NCI-H1417 (cell line): Measurements from ENCODE around the gene MAGEA9.
"Not testable (repeated sequence)": the region's sequence is repeated elsewhere in the genome, so short reads cannot be mapped to it uniquely, and the experiment has no call there.

Experiments
- DNase-seq, 3 experiments: peaks; one replicate each; lab custom pipeline; 2025; lab: John Stamatoyannopoulos, UW

MAGEA9 gene, protein sequence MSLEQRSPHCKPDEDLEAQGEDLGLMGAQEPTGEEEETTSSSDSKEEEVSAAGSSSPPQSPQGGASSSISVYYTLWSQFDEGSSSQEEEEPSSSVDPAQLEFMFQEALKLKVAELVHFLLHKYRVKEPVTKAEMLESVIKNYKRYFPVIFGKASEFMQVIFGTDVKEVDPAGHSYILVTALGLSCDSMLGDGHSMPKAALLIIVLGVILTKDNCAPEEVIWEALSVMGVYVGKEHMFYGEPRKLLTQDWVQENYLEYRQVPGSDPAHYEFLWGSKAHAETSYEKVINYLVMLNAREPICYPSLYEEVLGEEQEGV

DNA sequence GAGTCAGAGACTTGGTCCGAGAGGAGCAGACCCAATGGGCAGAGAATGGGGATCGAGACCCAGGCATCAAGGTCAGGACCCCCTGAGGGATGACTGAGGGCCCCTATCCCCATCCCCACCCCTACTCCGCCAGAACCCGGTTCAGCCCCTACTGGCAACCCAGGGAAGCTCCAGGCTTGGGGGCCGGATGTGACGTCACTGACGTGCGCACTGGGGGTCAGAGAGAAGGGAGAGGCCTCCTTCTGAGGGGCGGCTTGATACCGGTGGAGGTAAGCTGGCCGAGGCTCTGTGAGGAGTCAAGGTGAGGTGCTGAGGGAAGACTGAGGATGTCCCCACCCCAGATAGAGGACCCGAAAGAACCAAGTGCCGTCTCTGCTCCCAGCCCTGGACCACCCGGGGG is at the start of gene MAGEA9:
Gene MAGEA9 (plus strand): TSS at position 204 of the 400 bp plus-strand sequence. CDS start 4,281 bp downstream, outside the sequence.
- DNase-seq, result not testable (repeated sequence)

DNA sequence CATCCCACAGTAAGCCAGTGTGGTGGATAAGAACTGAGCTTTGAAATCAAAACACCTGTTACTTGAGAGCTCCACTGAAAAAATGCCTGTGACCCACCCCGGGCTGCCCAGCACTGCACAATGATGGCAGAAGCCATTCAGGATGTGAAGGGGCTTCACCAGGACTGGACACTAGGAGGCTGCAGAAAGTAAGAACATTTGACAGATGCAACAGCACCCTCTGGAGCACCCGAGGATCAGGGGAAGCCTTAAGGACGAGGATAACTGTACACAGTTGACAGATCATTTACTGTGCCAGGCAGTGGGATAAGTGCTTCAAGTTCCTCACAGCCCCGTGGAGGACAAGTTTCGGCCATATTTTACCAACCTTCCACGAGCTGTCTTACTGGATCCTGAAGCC is 39.5 kb upstream of the MAGEA9 start:
- not testable (repeated sequence) for DNase-seq

DNA sequence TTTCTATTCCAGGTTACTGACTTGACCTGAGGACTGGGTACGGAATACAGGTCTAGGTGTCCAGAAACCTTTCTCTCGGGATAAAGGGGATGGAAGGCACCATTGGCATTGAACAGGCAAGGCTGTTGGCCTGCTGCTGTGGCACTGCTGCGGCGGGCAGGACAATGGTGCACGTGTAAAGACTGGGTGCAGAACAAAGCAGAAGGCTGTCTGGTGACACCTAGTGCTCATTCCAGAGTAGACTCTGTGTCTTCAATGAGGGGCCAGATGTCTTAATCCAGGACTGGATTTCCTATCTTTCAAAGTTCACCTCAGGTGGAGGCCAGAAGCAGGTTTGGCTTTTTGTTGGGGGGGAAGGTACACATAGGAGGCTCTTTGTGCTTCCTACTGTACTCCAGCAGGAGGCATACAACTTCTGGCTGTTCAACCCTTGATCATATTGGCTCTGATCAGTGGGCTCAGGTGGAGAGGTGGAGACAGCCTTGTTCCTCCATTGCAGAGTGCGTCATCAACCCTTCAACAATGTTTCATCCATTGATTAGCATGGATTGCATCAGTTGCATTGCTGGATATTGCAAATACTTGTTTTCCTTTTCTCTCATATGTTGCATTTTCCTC is 35.2 kb upstream of the MAGEA9 start:
- DNase-seq, result not testable (repeated sequence)

DNA sequence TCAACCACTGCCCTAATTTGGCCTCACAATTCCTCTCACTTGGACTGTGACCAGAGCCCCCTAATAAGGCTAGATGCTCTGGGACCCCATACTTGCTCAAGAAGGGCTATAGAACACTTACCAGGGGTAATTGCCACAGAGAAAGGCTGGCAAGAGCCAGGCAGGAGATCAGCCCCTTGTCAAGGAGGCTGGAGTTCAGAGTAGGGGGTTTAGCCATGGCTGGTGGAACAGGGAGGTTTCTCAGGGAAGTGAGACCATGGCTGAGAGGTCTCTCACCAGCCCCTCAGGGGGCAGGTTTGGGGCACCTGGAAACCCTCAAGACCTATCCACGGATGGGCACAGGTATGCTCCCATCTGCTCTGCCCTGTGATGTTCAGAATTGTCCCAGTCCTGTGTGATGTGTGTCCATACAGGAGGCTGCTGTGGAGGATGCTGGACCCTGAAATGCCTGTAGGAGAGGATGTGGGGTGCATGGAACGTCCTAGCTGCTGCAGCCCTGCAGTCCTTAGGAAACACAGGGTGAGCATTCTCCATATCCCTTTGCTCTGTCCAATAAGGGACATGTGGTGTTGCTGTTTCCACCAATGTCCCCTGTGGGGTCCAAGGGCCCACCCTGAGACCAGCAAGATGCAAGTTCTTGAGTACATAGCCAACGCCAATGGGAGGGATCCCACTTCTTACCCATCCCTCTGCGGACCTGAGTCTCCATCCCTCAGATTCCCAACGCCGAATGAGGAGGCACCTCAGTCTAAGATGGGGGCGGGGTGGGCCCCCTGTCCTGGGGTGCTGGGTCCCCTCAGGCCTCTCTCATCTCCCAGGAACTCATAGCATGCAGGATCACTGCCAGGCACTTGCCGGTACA is 24.3 kb upstream of the MAGEA9 start:
- no peak for DNase-seq

DNA sequence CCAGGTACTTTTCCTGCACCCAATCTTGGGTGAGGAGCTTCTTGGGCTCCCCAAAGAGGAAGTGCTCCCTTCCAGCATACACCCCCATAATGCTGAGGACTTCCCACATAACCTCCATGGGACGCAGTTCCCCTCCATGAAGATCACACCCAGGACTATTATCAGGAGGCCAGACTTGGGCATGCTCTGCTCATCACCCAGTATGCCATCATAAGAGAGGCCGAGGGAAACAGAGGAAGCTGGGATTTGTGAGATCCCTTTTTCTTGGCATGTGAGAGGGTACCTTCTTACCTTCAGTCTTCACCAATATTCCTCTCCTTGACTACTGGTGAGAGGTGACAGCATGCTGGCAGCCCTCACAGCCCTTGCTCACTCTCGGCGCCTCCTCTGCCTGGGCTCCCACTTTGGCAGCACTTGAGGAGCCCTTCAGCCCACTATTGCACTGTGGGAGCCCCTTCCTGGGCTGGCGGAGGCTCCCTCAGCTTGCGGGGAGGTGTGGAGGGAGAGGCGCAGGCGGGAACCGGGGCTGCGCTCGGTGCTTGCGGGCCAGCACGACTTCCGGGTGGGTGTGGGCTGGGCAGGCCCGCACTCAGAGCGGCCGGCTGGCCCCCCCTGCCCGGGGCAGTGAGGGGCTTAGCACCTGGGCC is 23.5 kb upstream of the MAGEA9 start:
- no peak for DNase-seq

DNA sequence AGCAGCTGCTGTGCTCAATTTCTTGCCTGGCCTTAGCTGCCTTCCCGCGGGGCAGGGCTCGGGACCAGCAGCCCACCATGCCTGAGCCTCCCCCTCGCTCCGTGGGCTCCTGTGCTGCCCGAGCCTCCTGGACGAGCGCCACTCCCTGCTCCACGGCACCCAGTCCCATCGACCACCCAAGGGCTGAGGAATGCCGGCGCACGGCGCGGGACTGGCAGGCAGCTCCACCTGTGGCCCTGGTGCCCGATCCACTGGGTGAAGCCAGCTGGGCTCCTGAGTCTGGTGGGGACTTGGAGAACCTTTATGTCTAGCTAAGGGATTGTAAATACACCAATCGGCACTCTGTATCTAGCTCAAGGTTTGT is 23.0 kb upstream of the MAGEA9 start:
- not testable (repeated sequence) for DNase-seq

DNA sequence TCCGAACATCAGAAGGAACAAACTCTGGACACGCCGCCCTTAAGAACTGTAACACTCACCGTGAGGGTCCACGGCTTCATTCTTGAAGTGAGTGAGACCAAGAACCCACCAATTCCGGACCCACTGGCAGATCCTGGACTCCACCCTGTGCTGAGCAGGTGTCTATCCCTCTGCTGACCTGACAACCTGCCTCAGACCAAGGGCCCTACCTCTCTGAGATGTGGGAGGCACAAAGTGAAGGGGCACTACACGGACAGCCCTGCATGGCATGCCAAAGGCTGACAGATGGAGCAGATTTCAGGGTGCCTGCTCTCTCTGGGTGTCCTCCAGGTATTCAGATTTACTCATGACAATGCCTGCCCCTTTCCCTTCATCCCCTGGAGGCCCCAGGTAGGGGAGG is 21.9 kb upstream of the MAGEA9 start:
- DNase-seq, result no peak

DNA sequence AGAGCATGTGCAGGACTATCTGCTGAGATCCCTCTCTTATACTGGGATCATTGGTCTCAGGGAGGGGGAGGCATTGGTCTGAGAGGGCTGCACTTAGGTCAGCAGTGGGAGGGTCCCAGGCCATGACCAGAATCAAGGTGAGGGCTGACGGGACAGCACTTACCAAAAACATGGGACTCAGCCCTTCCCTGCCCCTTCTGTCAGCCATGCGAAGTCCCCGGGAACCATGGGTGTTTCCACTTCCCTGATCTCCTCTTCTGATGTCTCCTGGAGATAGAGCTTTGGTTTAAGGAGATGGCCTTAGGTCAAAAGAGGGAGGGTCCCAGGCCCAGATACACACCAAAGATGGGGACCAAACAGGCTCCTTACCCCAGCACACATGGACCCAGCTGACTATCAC is 20.8 kb upstream of the MAGEA9 start:
- no peak for DNase-seq

DNA sequence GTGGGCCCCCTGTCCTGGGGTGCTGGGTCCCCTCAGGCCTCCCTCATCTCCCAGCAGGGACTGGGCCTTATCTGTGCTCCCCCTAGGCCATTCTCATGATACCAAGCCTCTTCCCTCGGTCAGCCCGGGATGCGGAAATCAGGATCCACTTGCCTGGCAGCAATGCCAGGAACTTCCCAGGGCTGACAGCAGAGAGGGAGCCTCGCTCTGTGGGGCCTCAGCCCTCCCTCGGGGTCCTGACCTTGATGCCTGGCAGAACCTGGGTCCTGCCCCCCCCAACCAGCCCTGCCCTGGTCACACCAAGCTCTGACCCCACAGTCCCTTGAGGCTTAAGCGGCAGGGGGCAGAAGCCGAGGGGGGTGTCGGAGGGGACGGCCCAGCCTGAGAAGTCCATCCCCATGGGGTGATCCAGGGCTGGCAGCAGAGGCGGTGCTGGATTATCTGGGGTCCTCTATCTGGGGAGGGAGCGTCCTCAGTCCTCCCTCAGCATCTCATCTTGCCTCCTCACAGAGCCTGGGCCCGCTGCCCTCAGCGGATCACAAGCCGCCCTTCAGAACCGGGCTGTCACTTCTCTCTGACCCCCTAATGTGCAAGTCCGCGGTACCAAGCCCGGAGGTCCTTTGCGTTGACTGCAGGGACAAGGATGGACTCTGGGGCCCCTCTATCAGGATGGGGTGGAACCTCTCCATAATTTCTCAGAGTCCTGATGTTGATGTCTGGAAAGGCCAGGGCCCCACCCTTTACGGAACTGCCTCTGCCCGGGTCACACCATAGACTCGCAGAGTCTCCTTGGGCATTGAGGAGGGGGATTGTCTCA is 19.7 kb upstream of the MAGEA9 start:
- not testable (repeated sequence) for DNase-seq

DNA sequence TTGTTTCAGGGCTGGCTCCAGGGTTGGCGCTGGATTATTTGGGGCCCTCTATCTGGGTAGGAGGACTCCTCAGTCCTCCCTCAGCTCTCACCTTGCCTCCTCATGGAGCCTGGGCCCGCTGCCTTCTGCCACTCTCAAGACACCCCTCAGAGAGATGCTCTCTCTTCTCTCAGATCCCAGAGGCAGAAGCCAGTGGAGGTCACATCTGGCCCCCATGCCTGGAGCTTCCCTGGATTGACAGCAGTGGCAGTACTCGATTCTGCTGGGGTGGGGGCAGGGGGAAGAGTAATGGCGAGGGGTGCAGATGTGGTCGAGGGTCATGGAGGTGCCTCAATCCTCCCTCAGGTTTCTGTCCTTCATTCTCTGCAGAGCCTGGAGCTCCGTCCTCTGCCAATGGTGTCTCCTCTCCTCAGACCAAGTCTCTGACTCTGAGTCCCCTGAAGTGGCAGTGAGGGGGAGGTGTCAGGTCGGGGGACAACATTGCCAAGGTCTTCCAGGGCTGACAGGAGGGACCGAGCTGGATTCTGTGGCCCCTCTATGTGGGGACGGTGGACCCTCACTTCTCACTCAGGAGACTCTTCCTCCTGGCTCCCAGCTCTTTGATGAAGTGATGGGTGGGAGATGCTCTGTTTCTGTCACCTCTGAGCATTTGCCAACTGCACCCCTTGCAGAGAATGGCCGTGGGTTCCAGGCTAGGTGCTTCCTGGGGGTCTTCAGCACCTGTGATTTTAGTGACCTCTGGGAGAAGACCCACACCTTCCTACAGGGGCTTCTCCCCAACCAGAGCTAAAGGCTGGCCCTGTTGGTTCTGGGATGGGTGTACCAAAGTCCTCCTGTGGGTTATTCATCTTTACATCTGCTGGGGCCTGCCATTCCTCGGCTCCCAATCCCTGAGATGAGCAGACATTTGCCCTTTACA is 18.8 kb upstream of the MAGEA9 start:
- DNase-seq, result no peak

DNA sequence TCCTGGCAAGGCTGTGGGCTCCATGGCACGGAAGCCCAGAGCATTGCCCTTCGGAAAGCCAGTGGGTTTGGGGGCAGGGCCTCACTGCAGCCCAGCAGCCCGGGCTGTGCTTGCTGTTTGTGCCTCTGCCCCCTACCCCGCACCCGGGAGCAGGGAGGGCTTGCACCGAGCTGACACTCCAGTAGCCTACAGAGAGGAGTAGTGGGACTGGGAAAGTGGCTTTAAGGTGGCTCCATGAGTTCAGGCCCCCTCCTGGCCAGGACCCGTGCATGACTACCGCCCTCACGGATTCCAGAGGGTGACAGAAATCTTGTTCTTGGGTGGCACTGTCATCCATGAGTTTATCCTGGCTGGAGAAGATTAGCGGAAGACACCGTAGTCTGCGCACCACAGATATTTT is 11.4 kb upstream of the MAGEA9 start:
- DNase-seq, result not testable (repeated sequence)

DNA sequence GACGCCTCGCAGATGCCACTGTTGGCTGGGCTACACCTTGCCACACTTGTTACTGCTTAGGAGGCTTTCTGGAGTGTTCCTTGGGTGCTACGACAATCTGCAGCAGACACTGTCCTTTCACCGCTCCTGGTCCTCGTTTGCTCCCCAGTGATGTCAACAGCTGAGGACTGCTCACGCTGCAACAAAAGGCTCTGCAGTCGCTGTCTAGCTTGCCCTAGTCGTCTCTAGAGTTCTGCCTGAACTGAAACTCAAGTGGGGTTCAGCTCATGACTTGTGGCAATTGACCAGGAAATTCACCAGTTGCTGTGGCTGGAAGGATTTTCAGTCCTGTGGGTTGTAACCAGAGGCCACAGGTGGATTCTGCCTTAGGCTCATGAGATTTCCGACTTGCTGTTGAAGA is 8.7 kb upstream of the MAGEA9 start:
- not testable (repeated sequence) for DNase-seq

DNA sequence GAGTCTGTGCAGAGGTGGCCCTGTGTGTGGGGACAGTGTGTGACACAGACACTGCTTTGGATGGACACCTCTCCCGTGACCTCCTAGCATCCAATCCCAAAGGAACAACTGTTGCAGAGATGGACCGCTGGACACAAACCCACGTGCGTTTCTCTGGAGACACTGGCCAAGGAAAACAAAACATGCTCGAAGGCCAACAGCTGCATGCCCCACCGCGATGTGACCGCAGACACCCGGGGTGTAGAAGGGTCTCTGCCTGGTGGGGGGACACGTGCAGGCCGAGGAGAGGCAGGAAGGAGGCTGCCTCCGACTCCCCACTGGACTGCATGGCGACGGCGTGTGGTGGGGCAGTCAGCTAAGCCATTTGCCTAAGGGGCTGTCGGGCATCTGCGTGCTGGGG is 8.0 kb upstream of the MAGEA9 start, which contains the start of gene HSFX1:
Gene HSFX1 (plus strand): TSS at position 301 of the 400 bp plus-strand sequence. CDS start 614 bp downstream, outside the sequence.
- not testable (repeated sequence) for DNase-seq

DNA sequence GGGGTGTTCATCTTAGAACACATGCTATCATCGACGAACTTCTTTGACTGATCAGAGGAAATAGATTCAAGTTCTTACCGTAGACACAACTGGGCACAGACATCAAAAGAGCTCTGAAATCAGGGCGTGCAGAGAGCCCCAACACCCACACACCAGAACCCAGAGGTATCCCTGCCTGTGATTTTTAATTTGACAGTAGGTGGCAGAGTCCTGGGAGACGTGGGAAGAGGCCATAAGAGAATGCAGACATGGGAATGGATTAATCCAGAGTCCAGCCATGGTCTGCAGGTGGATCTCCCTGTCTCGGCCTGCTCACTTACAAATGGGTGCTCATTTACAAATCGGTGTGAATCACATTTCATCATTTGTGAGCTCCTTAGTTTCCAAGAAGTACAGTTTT is 3.7 kb upstream of the MAGEA9 start:
- not testable (repeated sequence) for DNase-seq

DNA sequence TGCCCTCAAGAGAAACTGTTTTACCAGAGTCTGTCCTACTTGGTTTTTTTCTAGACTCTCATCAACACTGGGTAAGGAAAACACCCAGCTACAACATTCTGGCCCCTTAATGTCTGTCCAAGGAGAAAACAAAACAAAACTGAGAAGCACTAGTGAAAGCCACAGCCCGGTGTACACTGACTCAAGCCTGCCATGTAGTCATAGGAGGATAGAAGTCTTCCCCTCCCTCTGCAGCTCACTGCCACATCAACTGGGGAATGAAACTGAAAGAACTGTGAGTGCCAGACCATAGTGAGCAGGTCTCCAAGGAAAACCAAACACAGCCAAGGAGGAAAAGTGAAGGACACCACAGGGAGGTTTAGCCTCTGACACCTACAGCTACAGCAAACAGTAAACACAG is 13.8 kb downstream of the MAGEA9 start:
- DNase-seq, result not testable (repeated sequence)

DNA sequence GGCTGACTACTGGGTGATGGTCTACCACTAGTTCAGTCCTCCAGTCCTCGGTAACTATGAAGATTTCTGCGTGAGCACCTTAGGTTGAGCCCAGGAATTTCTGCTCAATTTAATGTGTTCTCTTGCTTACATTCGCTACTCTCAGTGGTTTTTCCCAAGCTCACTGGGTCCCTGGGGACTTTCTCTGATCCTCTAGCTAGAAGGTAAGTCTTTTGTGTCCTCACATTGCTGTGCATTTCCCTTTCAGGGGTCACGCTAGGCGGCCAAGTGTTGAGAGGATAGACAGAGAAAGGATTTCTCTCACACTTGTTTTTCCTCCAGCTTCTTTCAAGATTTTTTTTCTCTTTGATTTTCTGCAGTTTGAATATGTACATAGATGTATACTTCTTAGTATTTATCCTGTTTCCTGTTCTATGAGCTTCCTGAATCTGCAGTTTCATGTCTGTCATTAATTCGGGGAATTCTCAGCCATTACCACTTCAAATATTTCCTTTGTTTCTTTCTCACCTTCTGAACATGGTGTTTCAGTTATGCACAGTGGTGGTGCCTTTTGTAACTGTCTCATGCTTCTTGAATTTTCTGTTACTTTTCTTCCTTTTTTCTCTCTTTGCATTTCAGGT is 17.5 kb downstream of the MAGEA9 start:
- peak in 1 of 3 experiments; percentile 74 for DNase-seq

DNA sequence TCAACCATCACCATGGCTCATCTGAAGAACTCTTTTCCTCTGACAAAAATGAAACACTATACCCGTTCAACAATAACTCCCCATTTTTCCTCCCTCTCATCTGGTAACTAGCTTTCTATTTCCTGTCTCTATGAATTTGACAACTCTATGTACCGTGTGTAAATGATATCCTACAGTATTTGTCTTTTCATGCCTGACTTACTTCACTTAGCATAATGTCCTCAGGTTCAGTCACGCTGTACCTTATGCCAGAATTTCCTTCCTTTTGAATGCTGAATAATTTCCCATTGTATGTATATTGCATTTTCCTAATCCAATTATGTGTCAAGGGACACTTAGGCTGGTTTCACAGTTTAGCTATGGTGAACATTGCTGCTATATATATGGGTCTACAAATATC is 18.2 kb downstream of the MAGEA9 start:
- DNase-seq, result peak in 2 of 3 experiments; percentile 51 to 83

DNA sequence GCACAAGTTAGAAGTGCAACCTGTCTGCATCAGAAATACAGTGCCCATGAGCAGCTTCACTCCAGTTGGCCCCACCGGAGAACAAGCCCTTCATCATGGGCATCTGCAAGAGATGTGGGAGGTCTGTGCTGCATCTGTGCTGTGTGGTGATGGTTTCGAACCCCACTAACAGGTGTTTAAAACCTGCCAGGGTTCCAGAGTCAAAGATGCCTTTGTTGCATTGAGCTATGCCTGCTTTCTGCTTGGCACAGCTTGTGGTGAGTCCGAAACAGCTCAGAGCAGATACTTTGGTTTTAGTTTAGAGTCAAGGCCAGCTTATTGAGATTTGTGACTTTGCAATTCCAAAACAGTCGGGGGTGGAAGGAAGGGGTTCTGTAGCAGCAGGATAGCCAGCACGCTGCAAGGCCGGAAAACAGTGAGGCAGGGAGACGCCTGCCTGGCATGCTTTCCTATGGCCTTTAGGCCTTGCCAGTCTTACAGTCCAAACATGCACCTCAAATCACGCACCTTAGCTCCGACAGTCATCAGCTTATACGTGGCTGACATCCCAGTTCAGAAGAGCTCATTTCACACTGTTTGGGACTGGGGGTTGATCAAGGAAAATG is 21.8 kb downstream of the MAGEA9 start:
- DNase-seq, result no peak

DNA sequence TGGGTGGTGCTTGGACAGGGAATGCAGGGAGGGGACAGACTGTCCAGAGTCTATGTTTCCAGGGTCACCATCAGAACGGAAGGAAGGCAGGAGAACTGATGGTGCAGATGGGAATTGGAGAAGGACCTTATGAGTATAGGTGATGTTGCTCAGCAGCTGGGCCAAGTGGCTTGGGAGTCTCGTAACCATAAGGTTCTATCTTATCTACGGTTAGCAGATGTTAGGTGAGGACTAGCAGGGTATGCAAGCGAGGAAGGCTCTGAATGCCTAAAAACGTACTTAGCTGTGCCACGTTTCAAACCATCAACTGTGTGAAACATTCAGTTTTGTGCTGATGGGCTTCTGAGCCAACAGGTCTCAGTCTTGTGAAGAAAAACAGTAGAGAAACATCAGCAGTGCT is 22.4 kb downstream of the MAGEA9 start:
- no peak for DNase-seq
